Cardiac fibroblast (primary cell): ENCODE results near the gene WFIKKN2.

Experiments used
- DNase-seq, 2 donors: peaks; one replicate each; pipeline versions ENCODE4 v3.0.0 to v3.0.0-alpha.2; 2010; ENCODE audit warnings: low read depth in 2 of 2
- H3K4me3 ChIP-seq, 2 donors: replicated peaks in 1 of 2; 1 replicate in 1 of 2; 2 replicates in 1 of 2; pipeline ENCODE4 v1.5.1; 2011; ENCODE audit warnings: low read depth in 2 of 2, low read length in 2 of 2, mild to moderate bottlenecking in 2 of 2, moderate library complexity in 1 of 2
- TF ChIP-seq, protein P1 (sequence below): IDR thresholded peaks from one replicate; pipeline ENCODE4 v1.5.1; 2011; ENCODE audit warnings: low read depth, mild to moderate bottlenecking, low read length, inconsistent platforms

Gene WFIKKN2

DNA sequence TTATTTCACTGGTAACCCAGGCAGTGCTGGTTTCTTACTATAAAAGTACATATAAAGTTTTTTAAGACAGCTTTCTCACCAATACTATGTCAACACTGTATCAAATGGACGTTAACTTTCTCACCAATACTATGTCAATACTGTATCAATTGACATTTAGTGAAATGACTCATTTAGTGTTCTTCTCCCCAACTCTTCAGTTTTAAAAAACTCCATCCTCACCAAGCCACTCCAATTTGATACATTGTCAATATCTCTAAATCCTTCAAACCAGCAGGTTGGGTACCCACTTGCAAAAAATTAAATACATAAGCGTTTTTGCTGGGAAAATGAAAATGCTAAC, 25.9 kb downstream of the WFIKKN2 start:
- TF ChIP-seq, protein P1, sequence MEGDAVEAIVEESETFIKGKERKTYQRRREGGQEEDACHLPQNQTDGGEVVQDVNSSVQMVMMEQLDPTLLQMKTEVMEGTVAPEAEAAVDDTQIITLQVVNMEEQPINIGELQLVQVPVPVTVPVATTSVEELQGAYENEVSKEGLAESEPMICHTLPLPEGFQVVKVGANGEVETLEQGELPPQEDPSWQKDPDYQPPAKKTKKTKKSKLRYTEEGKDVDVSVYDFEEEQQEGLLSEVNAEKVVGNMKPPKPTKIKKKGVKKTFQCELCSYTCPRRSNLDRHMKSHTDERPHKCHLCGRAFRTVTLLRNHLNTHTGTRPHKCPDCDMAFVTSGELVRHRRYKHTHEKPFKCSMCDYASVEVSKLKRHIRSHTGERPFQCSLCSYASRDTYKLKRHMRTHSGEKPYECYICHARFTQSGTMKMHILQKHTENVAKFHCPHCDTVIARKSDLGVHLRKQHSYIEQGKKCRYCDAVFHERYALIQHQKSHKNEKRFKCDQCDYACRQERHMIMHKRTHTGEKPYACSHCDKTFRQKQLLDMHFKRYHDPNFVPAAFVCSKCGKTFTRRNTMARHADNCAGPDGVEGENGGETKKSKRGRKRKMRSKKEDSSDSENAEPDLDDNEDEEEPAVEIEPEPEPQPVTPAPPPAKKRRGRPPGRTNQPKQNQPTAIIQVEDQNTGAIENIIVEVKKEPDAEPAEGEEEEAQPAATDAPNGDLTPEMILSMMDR, result no peak
- DNase-seq, result no peak
- H3K4me3 ChIP-seq, result no peak overlapping the region

DNA sequence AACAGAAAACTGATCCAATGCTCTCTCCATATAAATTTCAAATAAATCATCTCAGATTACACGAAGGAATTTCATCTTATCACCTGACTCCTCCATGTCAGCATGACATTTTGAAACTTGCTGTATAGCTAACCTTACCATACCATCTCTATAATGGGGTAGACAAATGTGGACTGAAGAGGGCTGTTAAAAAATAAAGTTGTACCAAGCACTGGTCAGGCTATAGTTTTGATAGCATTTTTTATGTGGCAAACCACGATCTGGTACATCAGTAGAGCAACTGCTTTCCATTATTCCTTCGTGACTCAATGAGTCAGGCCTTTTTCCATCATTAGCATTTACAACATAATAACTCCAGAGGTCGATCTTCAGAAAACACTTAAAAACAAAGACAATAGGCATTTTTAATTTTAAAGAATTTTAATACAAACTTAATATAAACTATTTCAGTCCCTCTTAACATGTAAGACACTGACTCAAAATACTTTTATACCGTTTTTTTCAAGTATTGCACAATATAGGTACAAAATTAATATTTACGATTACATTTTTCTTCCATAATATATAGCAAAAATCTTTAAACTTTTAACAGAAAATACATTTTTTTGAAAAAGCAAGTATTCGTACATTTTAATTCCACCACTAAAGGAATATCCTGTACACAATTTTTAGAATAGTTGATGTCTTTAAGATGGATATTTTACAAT, 26.6 kb downstream of the WFIKKN2 start:
- TF ChIP-seq, protein P1, result no peak
- H3K4me3 ChIP-seq, result no peak overlapping the region
- DNase-seq, result no peak

DNA sequence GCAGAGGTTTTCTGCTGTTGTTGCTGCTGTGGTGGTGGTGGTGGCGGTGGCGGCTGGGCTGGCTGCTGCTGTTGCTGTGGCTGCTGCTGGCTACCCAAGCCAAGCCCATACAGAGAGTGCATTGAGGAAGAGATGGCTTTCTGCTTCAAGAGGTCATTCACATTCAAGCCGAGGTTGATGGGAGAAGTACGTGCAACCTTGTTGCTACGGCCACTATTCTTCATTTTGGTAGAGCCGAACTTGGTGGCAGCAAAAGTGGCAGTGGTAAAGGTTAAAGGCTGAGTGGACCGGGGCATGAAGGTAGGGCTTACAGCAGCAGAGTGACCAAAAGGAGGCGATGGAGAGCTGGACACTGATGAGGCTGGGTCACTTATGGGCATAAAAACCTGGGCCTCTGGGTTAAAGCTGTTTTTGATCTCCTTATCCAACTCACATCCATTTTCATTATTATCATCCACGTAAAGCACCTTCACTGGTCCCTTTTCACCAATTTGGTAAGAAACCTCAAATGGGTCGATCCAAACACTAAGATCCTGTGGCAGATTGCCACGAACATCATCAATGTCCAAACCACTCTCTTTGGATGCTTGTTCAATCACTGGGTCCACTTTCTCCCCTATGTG, 27.9 kb downstream of the WFIKKN2 start:
- peak overlapping the region in 1 of 2 donors; percentile 9 for H3K4me3 ChIP-seq
- peak; percentile 50 to 60 for DNase-seq

DNA sequence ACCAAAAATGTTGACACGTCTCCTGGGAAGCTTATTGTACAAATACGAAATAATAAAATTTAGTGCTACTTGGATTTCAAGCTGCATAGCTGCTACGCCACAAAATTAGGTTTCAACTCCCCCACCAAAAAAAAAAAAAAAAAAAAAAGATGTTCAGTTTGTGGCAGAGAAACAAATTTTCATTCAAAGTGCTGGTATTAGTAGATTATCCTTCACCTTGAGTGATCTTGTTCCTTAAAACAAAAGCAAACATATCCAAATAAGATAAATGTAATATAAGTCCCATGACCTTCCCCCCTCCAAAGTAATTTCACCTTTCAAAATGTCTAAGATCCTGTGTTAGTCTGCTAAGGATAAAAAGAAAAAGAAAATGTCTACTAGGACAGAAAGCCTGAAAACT, 28.5 kb downstream of the WFIKKN2 start:
- H3K4me3 ChIP-seq, result peak overlapping the region in 1 of 2 donors; percentile 73
- TF ChIP-seq, protein P1, result no peak
- no peak for DNase-seq

More for the DNA sequence above, 27.9 kb downstream of the WFIKKN2 start:
- TF ChIP-seq, protein P1, result peak; percentile 72

DNA sequence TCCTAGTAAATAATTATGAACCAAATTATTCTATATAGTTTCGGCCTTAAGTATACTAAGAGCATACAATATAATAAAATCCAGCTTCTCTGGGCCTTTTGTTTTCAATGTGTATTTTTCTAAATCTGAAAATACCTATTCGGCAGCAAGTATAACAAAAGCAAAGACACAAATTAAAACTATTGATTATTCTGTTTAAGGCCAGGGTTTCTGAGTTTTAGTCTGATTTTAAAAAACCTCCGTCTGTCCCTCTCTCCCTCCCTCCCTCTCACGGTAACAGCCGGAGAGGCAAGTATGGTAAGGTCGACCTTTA, 29.3 kb downstream of the WFIKKN2 start:
- TF ChIP-seq, protein P1, result no peak
- peak overlapping the region; percentile 73 to 78 for H3K4me3 ChIP-seq
- no peak for DNase-seq

DNA sequence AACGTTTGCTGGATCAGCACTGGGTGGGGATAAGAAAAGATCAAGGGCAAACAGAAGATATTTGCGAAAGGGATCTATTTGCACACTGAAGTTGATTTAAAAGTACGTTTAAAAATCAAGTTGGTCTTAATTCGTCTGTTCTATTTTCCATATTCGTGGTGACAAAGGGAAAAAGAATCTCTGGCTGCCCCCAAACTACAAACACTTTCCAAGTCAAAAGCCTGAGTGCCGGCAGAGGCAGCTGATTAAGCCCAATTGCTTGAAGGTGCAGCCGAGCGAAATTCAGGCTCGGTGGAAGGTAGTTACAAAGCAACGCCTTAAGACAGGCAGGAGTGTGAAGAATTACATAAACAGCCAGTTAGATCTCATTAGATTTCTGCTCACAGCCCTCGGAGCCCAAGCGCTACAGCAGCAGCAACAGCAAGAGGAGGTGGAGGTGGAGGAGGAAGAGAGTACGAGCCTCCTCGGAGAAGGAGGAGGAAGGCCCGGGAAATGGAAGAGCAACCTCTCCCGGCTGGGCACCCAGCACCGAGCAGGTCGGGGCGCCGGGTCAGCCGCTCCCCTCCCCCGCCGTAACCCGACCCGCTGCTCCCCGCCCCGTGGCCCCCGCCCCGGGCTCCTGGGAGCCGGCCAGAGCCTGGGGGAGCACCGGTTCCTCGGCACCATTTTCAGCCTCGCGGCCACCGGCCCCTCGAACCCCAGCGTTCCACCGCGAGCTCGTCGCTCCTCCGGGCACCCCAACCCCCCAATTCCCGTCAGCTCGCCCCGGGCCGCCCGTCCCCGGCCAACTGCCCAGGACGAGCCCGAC, 29.9 kb downstream of the WFIKKN2 start:
- peak overlapping the region; percentile 73 to 78 for H3K4me3 ChIP-seq
- TF ChIP-seq, protein P1, result no peak
- DNase-seq, result peak; percentile 51
